ENCODE results near the gene SCN3A.

Gene SCN3A

GRCh38 chr2:165109915-165110314 is 93.9 kb downstream of the SCN3A start:
- DNase-seq: no peak

- no peak for DNase-seq
Observed at GRCh38 chr2:165105926-165106325, 97.9 kb downstream of the SCN3A start.

- DNase-seq: no peak
Observed at GRCh38 chr2:165087933-165088901, 115.6 kb downstream of the SCN3A start.

GRCh38 chr2:165086337-165086736 is 117.5 kb downstream of the SCN3A start:
- DNase-seq: no peak

GRCh38 chr2:165083326-165083725 is 120.5 kb downstream of the SCN3A start:
- DNase-seq: no peak

GRCh38 chr2:165082479-165082878 is 121.4 kb downstream of the SCN3A start:
- no peak for DNase-seq

- DNase-seq: no peak
Observed at GRCh38 chr2:165081276-165081675, 122.6 kb downstream of the SCN3A start.

- no peak for DNase-seq
Observed at GRCh38 chr2:165079432-165079831, 124.4 kb downstream of the SCN3A start.

GRCh38 chr2:165078913-165079312 is 124.9 kb downstream of the SCN3A start:
- no peak for DNase-seq

- DNase-seq: no peak
Observed at GRCh38 chr2:165074884-165075283, 129.0 kb downstream of the SCN3A start.

GRCh38 chr2:165074323-165074722 is 129.5 kb downstream of the SCN3A start:
- no peak for DNase-seq

GRCh38 chr2:165070076-165070475 is 133.8 kb downstream of the SCN3A start:
- no peak for DNase-seq

GRCh38 chr2:165069151-165069550 is 134.7 kb downstream of the SCN3A start:
- DNase-seq: no peak

- no peak for DNase-seq
Observed at GRCh38 chr2:165068487-165068757, 135.4 kb downstream of the SCN3A start.

- DNase-seq: peak; percentile 93
Observed at GRCh38 chr2:165067643-165068486, 136.0 kb downstream of the SCN3A start.

- no peak for DNase-seq
Observed at GRCh38 chr2:165064743-165065142, 139.1 kb downstream of the SCN3A start.

- no peak for DNase-seq
Observed at GRCh38 chr2:165060411-165060810, 143.4 kb downstream of the SCN3A start.

GRCh38 chr2:165058476-165059265 is 145.2 kb downstream of the SCN3A start:
- DNase-seq: no peak

GRCh38 chr2:165057931-165058330 is 145.9 kb downstream of the SCN3A start:
- DNase-seq: no peak

- DNase-seq: no peak
Observed at GRCh38 chr2:165057308-165057707, 146.5 kb downstream of the SCN3A start.

- DNase-seq: no peak
Observed at GRCh38 chr2:165056564-165056963, 147.3 kb downstream of the SCN3A start.

- peak; percentile 30 for DNase-seq
Observed at GRCh38 chr2:165055082-165055851, 148.6 kb downstream of the SCN3A start.
